OCI-LY7 (cell line): ENCODE measurements around the gene LHX8. TPM values are rescaled to one million over a fixed set of nuclear protein-coding genes. Genes with fewer than 3 reads are reported as not detected.
"Not testable (repeated sequence)": the region's sequence is repeated elsewhere in the genome, so short reads cannot be mapped to it uniquely, and the experiment has no call there.

ENCODE experiments used
- BruUV-seq: library from RNA; stranded (reverse); fragments of 400-500 nt; replicated peaks from 2 replicates; lab custom pipeline; 2021; lab: Mats Ljungman, UMichigan
- CTCF ChIA-PET: fragments of 300-600 bp; sonication (Branson Sonifier 250); formaldehyde crosslinking; loops from one replicate; lab custom pipeline; 2022; ENCODE audit warnings: antibody characterized with exemption; ENCODE audit not compliant: unreplicated experiment; lab: Charles Lee
- POLR2A ChIA-PET: fragments of 300-600 bp; sonication (Branson Sonifier 250); formaldehyde crosslinking; loops from one replicate; lab custom pipeline; 2022; ENCODE audit warnings: antibody characterized with exemption; lab: Charles Lee
- DNase-seq: peaks from one replicate; pipeline ENCODE4 v3.0.0-alpha.2; 2015; ENCODE audit warnings: low spot score
- H2AFZ ChIP-seq: fragments of 200-600 bp; sonication (generic), shearing (Covaris generic); 2 replicates; pipeline ENCODE4 v1.6.1; 2014; ENCODE audit warnings: mild to moderate bottlenecking, antibody characterized with exemption, low read length, moderate library complexity
- H3K27ac ChIP-seq: fragments of 200-600 bp; sonication (generic); 2 replicates; pipeline ENCODE4 v1.5.1; 2014; ENCODE audit warnings: mixed run types, low read depth, mild to moderate bottlenecking, moderate library complexity, low read length, inconsistent platforms; ENCODE audit not compliant: poor library complexity, severe bottlenecking
- H3K36me3 ChIP-seq: fragments of 200-600 bp; sonication (generic); 2 replicates; pipeline ENCODE4 v1.6.1; 2014; ENCODE audit warnings: mild to moderate bottlenecking, antibody characterized with exemption, low read length, moderate library complexity, mixed read lengths; ENCODE audit not compliant: insufficient read depth
- H3K4me1 ChIP-seq: fragments of 200-600 bp; sonication (generic); 2 replicates; pipeline ENCODE4 v1.5.1; 2014; ENCODE audit warnings: mild to moderate bottlenecking, low read length; ENCODE audit not compliant: insufficient read depth, poor library complexity, severe bottlenecking
- H3K4me2 ChIP-seq: fragments of 200-600 bp; sonication (generic); 2 replicates; pipeline ENCODE4 v1.6.1; 2014; ENCODE audit warnings: mild to moderate bottlenecking, low read length
- H3K4me3 ChIP-seq: fragments of 200-600 bp; sonication (generic); 2 replicates; pipeline ENCODE4 v1.5.1; 2014; ENCODE audit warnings: mild to moderate bottlenecking, low read depth, low read length; ENCODE audit not compliant: poor library complexity, severe bottlenecking
- H3K79me2 ChIP-seq: fragments of 200-600 bp; sonication (generic); 2 replicates; pipeline ENCODE4 v1.6.1; 2016; ENCODE audit warnings: low read depth, mild to moderate bottlenecking, low read length, moderate library complexity, mixed read lengths; ENCODE audit not compliant: insufficient read depth
- H3K9me2 ChIP-seq: fragments of 200-600 bp; sonication (generic); 2 replicates; pipeline ENCODE4 v1.6.1; 2016; ENCODE audit warnings: mild to moderate bottlenecking, low read length, mixed read lengths; ENCODE audit not compliant: insufficient read depth
- H3K9me3 ChIP-seq: fragments of 200-600 bp; sonication (generic); 2 replicates; pipeline ENCODE4 v1.6.1; 2014; ENCODE audit warnings: mild to moderate bottlenecking, mixed run types, low read length, mixed read lengths
- H4K20me1 ChIP-seq: fragments of 200-600 bp; sonication (generic); 2 replicates; pipeline ENCODE4 v1.6.1; 2014; ENCODE audit warnings: mild to moderate bottlenecking, antibody characterized with exemption, low read length, moderate library complexity, mixed read lengths; ENCODE audit not compliant: insufficient read depth
- EZH2phosphoT487 ChIP-seq: fragments of 200-600 bp; sonication (generic); IDR thresholded peaks from 2 replicates; pipeline ENCODE4 v1.6.1; 2018; ENCODE audit warnings: low read depth, borderline replicate concordance, mild to moderate bottlenecking, mixed run types, antibody characterized with exemption, low read length, moderate library complexity, mixed read lengths
- intact Hi-C: fragments of 100-400 bp; cut with micrococcal nuclease; formaldehyde crosslinking; loops from one replicate; pipeline ENCODE4 v1.10.0; 2022; ENCODE audit not compliant: unreplicated experiment
- total RNA-seq, 2 experiments: library from RNA; depleted of rRNA in 1 of 2; stranded (reverse); fragments of >200 nt in 1 of 2; shearing (Covaris generic) in 1 of 2; gene quantifications; 2 replicates each; pipeline ENCODE4 v1.2.3, GENCODE V29; 2014 to 2022
- TF ChIP-seq, protein P1 (sequence below): fragments of 200-600 bp; sonication (generic); conservative IDR thresholded peaks from 2 replicates; pipeline ENCODE4 v1.5.1; 2014; ENCODE audit warnings: mild to moderate bottlenecking, antibody characterized with exemption, low read length, moderate library complexity, mixed read lengths

The LHX8 gene
- total RNA-seq, 2 experiments from 2014 or later = not detected

DNA sequence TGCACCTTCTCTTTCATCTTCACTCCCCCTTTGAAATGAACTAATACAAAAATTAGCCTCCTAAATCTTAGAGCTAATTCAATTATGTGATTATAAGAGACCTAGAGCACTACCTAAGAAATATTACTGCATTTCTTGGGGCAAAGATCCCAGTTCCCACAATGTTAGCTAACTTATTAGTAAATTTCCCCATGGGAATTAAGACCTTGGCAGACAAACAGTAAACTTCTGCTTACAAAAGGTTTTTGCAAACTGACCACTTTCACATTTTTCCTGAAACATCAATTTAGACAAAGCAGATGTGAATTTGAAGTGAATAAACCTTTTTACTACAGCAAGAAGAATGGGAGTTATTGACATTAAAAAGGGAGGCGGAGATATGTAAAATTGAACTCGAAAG lies 34.6 kb upstream of the LHX8 start:
- BruUV-seq = no TSS peak
- no peaks in the 10 kb centered on the region for H3K36me3 ChIP-seq

DNA sequence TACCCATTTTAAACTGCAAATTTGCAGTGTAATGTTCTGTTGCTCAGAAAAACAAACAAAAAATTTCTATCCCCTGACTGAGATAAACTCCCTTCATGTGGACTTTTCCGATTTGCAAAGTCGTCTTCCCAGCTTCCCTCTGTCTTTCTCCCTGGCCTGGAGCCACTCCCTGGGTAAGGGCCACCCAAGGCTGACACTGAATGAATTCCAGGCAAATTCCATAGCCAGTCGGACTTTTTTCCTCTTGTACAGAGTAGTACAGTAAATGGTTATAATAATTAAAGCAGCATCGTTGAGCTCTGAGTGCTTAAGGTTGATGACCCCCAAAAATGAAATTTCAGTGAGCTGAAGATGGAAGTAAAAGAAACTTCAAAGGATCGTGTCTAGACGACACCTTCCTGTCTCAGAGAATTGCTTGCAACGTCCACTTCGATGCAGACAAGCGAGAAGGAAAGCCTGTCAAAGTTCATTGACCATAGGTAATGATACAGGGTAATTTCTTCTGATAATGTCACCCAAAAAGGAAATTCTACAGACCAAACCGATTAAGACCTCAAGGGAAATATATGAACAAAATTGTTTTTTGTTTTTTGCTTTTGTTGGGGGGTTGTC lies 33.6 kb upstream of the LHX8 start:
- Histone ChIP-seq H3K4me1 (no peaks in the 10 kb centered on the region), H2AFZ (no peak overlapping the region), H3K4me2 (no peak overlapping the region), H3K9me3 (no peaks in the 10 kb centered on the region), H3K36me3 (no peaks in the 10 kb centered on the region), H3K9me2 (no peaks in the 10 kb centered on the region), H3K4me3 (no peak overlapping the region), H3K79me2 (no peaks in the 10 kb centered on the region), H4K20me1 (no peaks in the 10 kb centered on the region), H3K27ac (no peak overlapping the region)
- CTCF ChIA-PET = no interaction called here
- DNase-seq = no peak
- POLR2A ChIA-PET = no interaction called here
- TF ChIP-seq, protein P1, sequence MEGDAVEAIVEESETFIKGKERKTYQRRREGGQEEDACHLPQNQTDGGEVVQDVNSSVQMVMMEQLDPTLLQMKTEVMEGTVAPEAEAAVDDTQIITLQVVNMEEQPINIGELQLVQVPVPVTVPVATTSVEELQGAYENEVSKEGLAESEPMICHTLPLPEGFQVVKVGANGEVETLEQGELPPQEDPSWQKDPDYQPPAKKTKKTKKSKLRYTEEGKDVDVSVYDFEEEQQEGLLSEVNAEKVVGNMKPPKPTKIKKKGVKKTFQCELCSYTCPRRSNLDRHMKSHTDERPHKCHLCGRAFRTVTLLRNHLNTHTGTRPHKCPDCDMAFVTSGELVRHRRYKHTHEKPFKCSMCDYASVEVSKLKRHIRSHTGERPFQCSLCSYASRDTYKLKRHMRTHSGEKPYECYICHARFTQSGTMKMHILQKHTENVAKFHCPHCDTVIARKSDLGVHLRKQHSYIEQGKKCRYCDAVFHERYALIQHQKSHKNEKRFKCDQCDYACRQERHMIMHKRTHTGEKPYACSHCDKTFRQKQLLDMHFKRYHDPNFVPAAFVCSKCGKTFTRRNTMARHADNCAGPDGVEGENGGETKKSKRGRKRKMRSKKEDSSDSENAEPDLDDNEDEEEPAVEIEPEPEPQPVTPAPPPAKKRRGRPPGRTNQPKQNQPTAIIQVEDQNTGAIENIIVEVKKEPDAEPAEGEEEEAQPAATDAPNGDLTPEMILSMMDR = no peak
- TF ChIP-seq EZH2phosphoT487 = no peak
- intact Hi-C loops = no loop called here
- no TSS peak for BruUV-seq

More for the DNA sequence above, 34.6 kb upstream of the LHX8 start:
- Histone ChIP-seq H3K79me2 (no peaks in the 10 kb centered on the region), H3K9me3 (no peaks in the 10 kb centered on the region), H2AFZ (no peak overlapping the region), H3K9me2 (no peaks in the 10 kb centered on the region), H3K4me1 (no peaks in the 10 kb centered on the region), H3K4me3 (no peak overlapping the region), H3K27ac (no peak overlapping the region), H4K20me1 (no peaks in the 10 kb centered on the region), H3K4me2 (no peak overlapping the region)
- no peak for DNase-seq
- CTCF ChIA-PET = no interaction called here
- POLR2A ChIA-PET = no interaction called here
- intact Hi-C loops = no loop called here
- no peak for TF ChIP-seq EZH2phosphoT487
- TF ChIP-seq, protein P1 = no peak

DNA sequence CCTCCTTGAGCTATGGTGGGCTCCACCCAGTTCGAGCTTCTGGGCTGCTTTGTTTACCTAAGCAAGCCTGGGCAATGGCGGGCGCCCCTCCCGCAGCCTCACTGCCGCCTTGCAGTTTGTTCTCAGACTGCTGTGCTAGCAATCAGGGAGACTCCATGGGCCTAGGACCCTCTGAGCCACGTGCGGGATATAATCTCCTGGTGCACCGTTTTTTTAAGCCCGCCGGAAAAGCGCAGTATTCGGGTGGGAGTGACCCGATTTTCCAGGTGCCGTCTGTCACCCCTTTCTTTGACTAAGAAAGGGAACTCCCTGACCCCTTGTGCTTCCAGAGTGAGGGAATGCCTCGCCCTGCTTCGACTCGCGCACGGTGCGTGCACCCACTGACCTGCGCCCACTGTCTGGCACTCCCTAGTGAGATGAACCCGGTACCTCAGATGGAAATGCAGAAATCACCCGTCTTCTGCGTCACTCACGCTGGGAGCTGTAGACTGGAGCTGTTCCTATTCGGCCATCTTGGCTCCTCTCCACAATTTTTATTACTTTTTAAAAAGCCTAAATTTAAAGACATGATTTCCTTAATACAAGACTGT lies 21.7 kb upstream of the LHX8 start:
- CTCF ChIA-PET, H4K20me1 ChIP-seq, H2AFZ ChIP-seq, POLR2A ChIA-PET, H3K9me2 ChIP-seq, H3K4me2 ChIP-seq, H3K9me3 ChIP-seq, H3K4me1 ChIP-seq, BruUV-seq, intact Hi-C loops, H3K79me2 ChIP-seq, H3K27ac ChIP-seq, H3K36me3 ChIP-seq, H3K4me3 ChIP-seq, DNase-seq: not testable (repeated sequence)
